DOHH2 (cell line): ENCODE results near the gene SAMD1.

Experiments
- CTCF ChIP-seq: fragments of 200-600 bp; sonication (generic); IDR thresholded peaks from one replicate; pipeline ENCODE4 v1.5.1; 2014; ENCODE audit warnings: antibody characterized with exemption, mild to moderate bottlenecking, low read depth, low read length; ENCODE audit not compliant: poor library complexity, severe bottlenecking
- EZH2phosphoT487 ChIP-seq: fragments of 200-600 bp; sonication (generic); IDR thresholded peaks from 2 replicates; pipeline ENCODE4 v1.6.1; 2017; ENCODE audit warnings: borderline replicate concordance, mild to moderate bottlenecking, antibody characterized with exemption, low read length, moderate library complexity, mixed read lengths

- TF ChIP-seq CTCF: no peak
- no peak for TF ChIP-seq EZH2phosphoT487
Observed at GRCh38 chr19:14094854-14095253, 4.3 kb upstream of the SAMD1 start.
